Measurements from ENCODE around the gene PDPR. TPM values are rescaled to one million over a fixed set of nuclear protein-coding genes. Genes with fewer than 3 reads are reported as not detected.
"Not testable (repeated sequence)": the region's sequence is repeated elsewhere in the genome, so short reads cannot be mapped to it uniquely, and the experiment has no call there.

PDPR gene
- total RNA-seq, 1 experiment from 2014 or later = 9.4 TPM

DNA sequence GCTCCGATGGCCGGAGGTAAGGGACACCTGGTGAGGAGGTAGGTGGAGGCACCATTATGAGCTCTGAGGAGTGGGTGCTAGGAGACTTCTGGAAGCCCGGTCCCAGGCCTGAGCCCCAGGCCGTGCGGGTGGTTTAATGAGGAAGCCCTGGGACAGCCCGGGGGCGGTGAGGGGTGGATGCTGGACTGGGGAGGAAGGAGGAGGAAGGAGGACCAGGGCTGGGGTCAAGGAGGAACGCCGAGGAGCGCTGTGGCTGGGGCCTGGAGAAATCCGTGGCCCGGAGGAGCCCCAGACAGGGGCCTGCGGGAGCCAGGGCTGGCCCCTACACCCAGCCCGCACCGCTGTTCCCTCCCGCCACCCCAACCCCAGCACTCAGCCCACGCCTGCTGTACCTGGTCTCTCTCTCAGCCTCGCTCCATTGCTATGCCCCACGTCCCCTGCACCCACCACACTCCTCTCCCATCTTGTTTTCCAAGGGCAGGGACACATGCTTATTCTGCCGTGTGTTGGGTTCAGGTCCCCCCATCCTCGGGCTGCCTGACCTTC is 60.3 kb downstream of the PDPR start:
- H3K27me3 ChIP-seq (ENCODE audit: low read length); H3K9me3 ChIP-seq (ENCODE audit: low read length); H3K4me3 ChIP-seq (ENCODE audit: low read length); H3K9ac ChIP-seq (ENCODE audit: low read length); H3K36me3 ChIP-seq (ENCODE audit: low read depth, low read length); H3K9me2 ChIP-seq (replicated peaks; ENCODE audit: low read length); H2AFZ ChIP-seq (ENCODE audit: low read length); H4K20me1 ChIP-seq (ENCODE audit: low read length); H3K27ac ChIP-seq (ENCODE audit: low read length); H3K79me2 ChIP-seq (ENCODE audit: low read length); intact Hi-C loops (cut with micrococcal nuclease); POLR2A ChIA-PET (ENCODE audit: unreplicated experiment); H3F3A ChIP-seq (ENCODE audit: low read length, unreplicated experiment); H3K4me2 ChIP-seq (ENCODE audit: low read length); H3K4me1 ChIP-seq (ENCODE audit: insufficient read depth, low read length); CTCF ChIA-PET; BruUV-seq (replicated peaks); ATAC-seq; DNase-seq: not testable (repeated sequence)

GRCh38 chr16:70187858-70188607 is 73.9 kb downstream of the PDPR start:
- ATAC-seq = peak; percentile 62
- BruUV-seq (replicated peaks); H2AFZ ChIP-seq (ENCODE audit: low read length); H3K9me3 ChIP-seq (ENCODE audit: low read length); H3K9me2 ChIP-seq (replicated peaks; ENCODE audit: low read length); CTCF ChIA-PET; DNase-seq; H3K4me1 ChIP-seq (ENCODE audit: insufficient read depth, low read length); H3F3A ChIP-seq (ENCODE audit: low read length, unreplicated experiment); H3K36me3 ChIP-seq (ENCODE audit: low read depth, low read length); H3K79me2 ChIP-seq (ENCODE audit: low read length); H3K4me2 ChIP-seq (ENCODE audit: low read length); intact Hi-C loops (cut with micrococcal nuclease); H3K9ac ChIP-seq (ENCODE audit: low read length); H4K20me1 ChIP-seq (ENCODE audit: low read length); H3K4me3 ChIP-seq (ENCODE audit: low read length); POLR2A ChIA-PET (ENCODE audit: unreplicated experiment); H3K27me3 ChIP-seq (ENCODE audit: low read length); H3K27ac ChIP-seq (ENCODE audit: low read length): not testable (repeated sequence)

GRCh38 chr16:70188608-70188915 is 74.4 kb downstream of the PDPR start:
- H3K4me2 ChIP-seq (ENCODE audit: low read length); H3K27ac ChIP-seq (ENCODE audit: low read length); POLR2A ChIA-PET (ENCODE audit: unreplicated experiment): not testable (repeated sequence)

DNA sequence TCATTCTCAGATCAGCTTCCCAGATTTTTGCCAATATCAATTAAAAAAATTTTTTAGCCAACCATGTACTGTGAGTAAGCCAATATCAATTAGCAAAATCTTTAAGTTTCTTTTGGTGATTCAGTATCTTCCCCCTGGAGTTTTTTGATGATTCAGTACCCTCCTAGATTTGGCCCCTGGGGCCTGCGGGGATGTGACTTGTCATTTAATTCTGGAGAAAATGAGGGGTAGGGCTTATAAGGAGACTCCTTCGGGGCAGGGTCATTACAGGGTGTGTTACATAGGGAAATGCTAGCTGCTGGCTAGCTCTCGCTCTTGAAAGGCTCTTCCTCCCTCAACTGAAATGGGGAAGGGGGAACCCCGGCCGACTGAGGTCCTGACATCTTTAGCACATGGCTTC is 76.4 kb downstream of the PDPR start:
- POLR2A ChIA-PET (ENCODE audit: unreplicated experiment); intact Hi-C loops (cut with micrococcal nuclease); H3K4me1 ChIP-seq (ENCODE audit: insufficient read depth, low read length); H3K4me2 ChIP-seq (ENCODE audit: low read length); H3K9ac ChIP-seq (ENCODE audit: low read length); H2AFZ ChIP-seq (ENCODE audit: low read length); BruUV-seq (replicated peaks); ATAC-seq; H3K4me3 ChIP-seq (ENCODE audit: low read length); H3K9me2 ChIP-seq (replicated peaks; ENCODE audit: low read length); H3K9me3 ChIP-seq (ENCODE audit: low read length); H4K20me1 ChIP-seq (ENCODE audit: low read length); DNase-seq; H3K27ac ChIP-seq (ENCODE audit: low read length); H3F3A ChIP-seq (ENCODE audit: low read length, unreplicated experiment); H3K27me3 ChIP-seq (ENCODE audit: low read length); CTCF ChIA-PET; H3K36me3 ChIP-seq (ENCODE audit: low read depth, low read length); H3K79me2 ChIP-seq (ENCODE audit: low read length): not testable (repeated sequence)

More at GRCh38 chr16:70188608-70188915, 74.4 kb downstream of the PDPR start:
- peak; percentile 61 for ATAC-seq
- H4K20me1 ChIP-seq (ENCODE audit: low read length); BruUV-seq (replicated peaks); H2AFZ ChIP-seq (ENCODE audit: low read length); H3K9ac ChIP-seq (ENCODE audit: low read length); H3K36me3 ChIP-seq (ENCODE audit: low read depth, low read length); H3K9me3 ChIP-seq (ENCODE audit: low read length); H3K4me3 ChIP-seq (ENCODE audit: low read length); H3F3A ChIP-seq (ENCODE audit: low read length, unreplicated experiment); H3K79me2 ChIP-seq (ENCODE audit: low read length); H3K27me3 ChIP-seq (ENCODE audit: low read length); intact Hi-C loops (cut with micrococcal nuclease); DNase-seq; CTCF ChIA-PET; H3K9me2 ChIP-seq (replicated peaks; ENCODE audit: low read length); H3K4me1 ChIP-seq (ENCODE audit: insufficient read depth, low read length): not testable (repeated sequence)

DNA sequence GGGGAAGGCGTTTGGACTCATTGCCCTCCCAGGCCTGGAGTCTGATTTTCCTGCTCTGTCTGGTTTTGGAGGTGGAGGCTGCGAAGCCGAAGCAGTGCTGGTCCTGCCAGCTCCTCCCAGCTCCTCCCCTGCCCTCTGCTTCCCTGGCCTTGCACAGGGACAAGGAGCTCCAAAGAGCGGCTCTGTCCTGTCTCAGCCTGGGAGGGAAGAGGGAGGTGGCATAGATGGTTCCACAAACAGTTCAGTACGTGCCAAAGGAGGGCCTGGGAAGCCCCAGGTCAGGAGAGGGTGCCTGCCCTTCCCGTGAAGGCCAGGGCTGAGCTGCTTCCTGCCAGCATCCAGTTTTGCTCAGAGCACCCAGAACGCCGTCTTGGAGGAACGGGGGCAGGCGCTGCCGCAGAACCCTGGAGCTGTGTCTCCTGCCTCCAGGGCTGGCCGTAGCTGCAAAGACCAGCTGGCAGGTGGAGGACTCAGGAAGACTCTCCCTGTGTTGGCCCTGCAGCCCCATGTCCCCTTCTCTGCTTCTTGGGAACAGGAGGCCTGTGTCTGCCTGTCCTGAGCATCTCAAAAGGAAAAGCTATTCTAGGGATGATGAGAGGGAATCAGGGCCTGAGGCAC is 82.7 kb downstream of the PDPR start:
- ATAC-seq; intact Hi-C loops (cut with micrococcal nuclease); H4K20me1 ChIP-seq (ENCODE audit: low read length); H3K9me2 ChIP-seq (replicated peaks; ENCODE audit: low read length); H3K27ac ChIP-seq (ENCODE audit: low read length); H3K4me3 ChIP-seq (ENCODE audit: low read length); BruUV-seq (replicated peaks); H3K27me3 ChIP-seq (ENCODE audit: low read length); H3K9me3 ChIP-seq (ENCODE audit: low read length); H3K9ac ChIP-seq (ENCODE audit: low read length); H3K36me3 ChIP-seq (ENCODE audit: low read depth, low read length); H2AFZ ChIP-seq (ENCODE audit: low read length); H3K4me1 ChIP-seq (ENCODE audit: insufficient read depth, low read length); H3F3A ChIP-seq (ENCODE audit: low read length, unreplicated experiment); CTCF ChIA-PET; DNase-seq; H3K4me2 ChIP-seq (ENCODE audit: low read length); H3K79me2 ChIP-seq (ENCODE audit: low read length); POLR2A ChIA-PET (ENCODE audit: unreplicated experiment): not testable (repeated sequence)

GRCh38 chr16:70197611-70198010 is 83.5 kb downstream of the PDPR start:
- H3K4me3 ChIP-seq (ENCODE audit: low read length); H2AFZ ChIP-seq (ENCODE audit: low read length); H3K9ac ChIP-seq (ENCODE audit: low read length); H4K20me1 ChIP-seq (ENCODE audit: low read length); ATAC-seq; H3K9me3 ChIP-seq (ENCODE audit: low read length); POLR2A ChIA-PET (ENCODE audit: unreplicated experiment); intact Hi-C loops (cut with micrococcal nuclease); H3K27ac ChIP-seq (ENCODE audit: low read length); H3K9me2 ChIP-seq (replicated peaks; ENCODE audit: low read length); CTCF ChIA-PET; H3F3A ChIP-seq (ENCODE audit: low read length, unreplicated experiment); H3K4me2 ChIP-seq (ENCODE audit: low read length); H3K79me2 ChIP-seq (ENCODE audit: low read length); H3K27me3 ChIP-seq (ENCODE audit: low read length); H3K36me3 ChIP-seq (ENCODE audit: low read depth, low read length); DNase-seq; H3K4me1 ChIP-seq (ENCODE audit: insufficient read depth, low read length); BruUV-seq (replicated peaks): not testable (repeated sequence)

- H4K20me1 ChIP-seq (ENCODE audit: low read length); BruUV-seq (replicated peaks); CTCF ChIA-PET; H3K4me3 ChIP-seq (ENCODE audit: low read length); POLR2A ChIA-PET (ENCODE audit: unreplicated experiment); H3K27me3 ChIP-seq (ENCODE audit: low read length); H3K4me1 ChIP-seq (ENCODE audit: insufficient read depth, low read length); H3K9me3 ChIP-seq (ENCODE audit: low read length); ATAC-seq; H3K9ac ChIP-seq (ENCODE audit: low read length); H2AFZ ChIP-seq (ENCODE audit: low read length); DNase-seq; H3K79me2 ChIP-seq (ENCODE audit: low read length); H3K27ac ChIP-seq (ENCODE audit: low read length); H3K36me3 ChIP-seq (ENCODE audit: low read depth, low read length); H3F3A ChIP-seq (ENCODE audit: low read length, unreplicated experiment); intact Hi-C loops (cut with micrococcal nuclease); H3K9me2 ChIP-seq (replicated peaks; ENCODE audit: low read length); H3K4me2 ChIP-seq (ENCODE audit: low read length): not testable (repeated sequence)
Observed at GRCh38 chr16:70198230-70198629, 84.1 kb downstream of the PDPR start.

All from PC-3 (cell line).